ENCODE results near the gene SLITRK6. TPM values are rescaled to one million over a fixed set of nuclear protein-coding genes. Genes with fewer than 3 reads are reported as not detected.

Gene SLITRK6
- total RNA-seq, 4 donors from 2014 or later = 0.09 to 0.47 TPM; not detected in 2

DNA sequence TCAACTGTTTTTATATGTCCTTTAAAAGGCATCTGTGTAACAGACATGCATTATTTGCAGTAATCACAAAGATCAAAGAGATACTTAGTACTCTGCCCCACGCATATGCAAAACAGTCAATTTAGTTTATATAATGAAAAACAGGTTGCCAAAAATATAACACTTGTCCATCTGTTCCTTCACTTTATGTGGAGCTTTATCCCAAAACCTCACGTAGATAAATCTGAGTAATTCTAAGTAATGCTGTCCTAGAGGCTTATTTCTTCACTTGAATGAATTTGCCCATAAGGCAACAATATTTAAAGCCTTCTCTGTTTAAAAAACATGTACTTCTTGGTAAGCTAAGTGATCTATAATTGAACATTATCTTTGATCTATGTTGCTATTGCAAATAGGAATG is 20.3 kb upstream of the SLITRK6 start:
- no peak for DNase-seq (ENCODE audit: low spot score)
- TF ChIP-seq, protein P1, sequence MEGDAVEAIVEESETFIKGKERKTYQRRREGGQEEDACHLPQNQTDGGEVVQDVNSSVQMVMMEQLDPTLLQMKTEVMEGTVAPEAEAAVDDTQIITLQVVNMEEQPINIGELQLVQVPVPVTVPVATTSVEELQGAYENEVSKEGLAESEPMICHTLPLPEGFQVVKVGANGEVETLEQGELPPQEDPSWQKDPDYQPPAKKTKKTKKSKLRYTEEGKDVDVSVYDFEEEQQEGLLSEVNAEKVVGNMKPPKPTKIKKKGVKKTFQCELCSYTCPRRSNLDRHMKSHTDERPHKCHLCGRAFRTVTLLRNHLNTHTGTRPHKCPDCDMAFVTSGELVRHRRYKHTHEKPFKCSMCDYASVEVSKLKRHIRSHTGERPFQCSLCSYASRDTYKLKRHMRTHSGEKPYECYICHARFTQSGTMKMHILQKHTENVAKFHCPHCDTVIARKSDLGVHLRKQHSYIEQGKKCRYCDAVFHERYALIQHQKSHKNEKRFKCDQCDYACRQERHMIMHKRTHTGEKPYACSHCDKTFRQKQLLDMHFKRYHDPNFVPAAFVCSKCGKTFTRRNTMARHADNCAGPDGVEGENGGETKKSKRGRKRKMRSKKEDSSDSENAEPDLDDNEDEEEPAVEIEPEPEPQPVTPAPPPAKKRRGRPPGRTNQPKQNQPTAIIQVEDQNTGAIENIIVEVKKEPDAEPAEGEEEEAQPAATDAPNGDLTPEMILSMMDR (IDR thresholded peaks at IDR 0.05) = no peak
- ATAC-seq (ENCODE audit: low FRiP score) = no peak

DNA sequence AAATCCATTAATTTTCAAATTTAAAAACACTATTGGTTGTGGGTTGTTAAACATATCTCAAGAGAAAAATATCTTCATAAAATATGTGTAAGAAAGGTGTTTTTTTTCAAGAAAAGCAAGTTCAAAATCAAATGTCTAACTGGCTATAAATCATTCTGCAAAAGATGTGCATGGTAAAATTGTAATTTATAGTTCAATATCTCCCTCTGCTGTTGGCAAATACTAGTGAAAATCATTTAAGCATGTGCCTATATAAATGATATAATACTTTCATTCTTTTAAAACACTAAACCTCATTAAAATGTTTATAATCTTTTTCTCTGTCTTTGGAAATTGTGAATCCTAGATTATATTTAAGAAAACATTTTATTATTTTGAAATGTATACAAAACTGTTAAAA is 17.2 kb upstream of the SLITRK6 start:
- TF ChIP-seq, protein P1 (IDR thresholded peaks at IDR 0.05) = no peak
- ATAC-seq (ENCODE audit: low FRiP score) (no peak), DNase-seq (ENCODE audit: low spot score) (no peak)

DNA sequence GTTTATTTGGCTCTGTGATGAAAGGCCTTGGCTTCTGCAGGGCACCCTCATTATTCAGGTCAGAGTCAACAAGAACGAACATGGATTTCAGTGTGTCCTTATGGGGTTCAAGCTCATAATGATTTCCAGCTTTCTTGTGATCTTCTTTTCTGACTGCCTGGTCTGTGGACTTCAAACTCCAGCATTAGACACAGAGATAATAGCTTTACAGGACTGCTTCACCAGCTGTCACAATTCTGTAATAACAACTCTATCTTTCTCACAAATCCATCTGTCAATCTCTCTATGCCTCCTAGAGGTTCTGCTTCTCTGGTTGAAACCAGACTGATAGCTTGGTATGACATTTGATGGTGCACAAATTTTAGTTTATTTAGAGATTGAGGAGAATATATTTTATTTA is 13.1 kb upstream of the SLITRK6 start:
- ATAC-seq (ENCODE audit: low FRiP score) (no peak), DNase-seq (ENCODE audit: low spot score) (no peak)
- TF ChIP-seq, protein P1 (IDR thresholded peaks at IDR 0.05) = no peak

DNA sequence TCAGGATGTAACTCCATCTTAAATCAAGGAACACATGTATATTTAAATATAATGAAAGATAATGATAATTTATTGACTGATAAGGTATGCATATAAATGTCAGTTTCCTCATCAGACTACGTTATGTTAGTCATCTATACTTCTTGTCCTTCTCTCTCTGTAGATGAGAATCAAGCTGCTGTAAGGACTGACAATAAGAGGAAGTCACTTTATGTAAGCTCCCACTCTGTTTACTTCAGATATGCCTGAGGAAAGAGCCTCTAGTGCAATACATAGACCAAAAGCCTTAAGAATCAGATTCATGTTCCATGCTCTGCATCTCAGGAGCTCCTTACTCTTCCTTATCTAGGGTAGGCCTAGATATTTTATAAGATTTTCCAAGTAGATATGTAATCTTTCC is 9.6 kb upstream of the SLITRK6 start:
- DNase-seq (ENCODE audit: low spot score) = no peak
- no peak for ATAC-seq (ENCODE audit: low FRiP score)

DNA sequence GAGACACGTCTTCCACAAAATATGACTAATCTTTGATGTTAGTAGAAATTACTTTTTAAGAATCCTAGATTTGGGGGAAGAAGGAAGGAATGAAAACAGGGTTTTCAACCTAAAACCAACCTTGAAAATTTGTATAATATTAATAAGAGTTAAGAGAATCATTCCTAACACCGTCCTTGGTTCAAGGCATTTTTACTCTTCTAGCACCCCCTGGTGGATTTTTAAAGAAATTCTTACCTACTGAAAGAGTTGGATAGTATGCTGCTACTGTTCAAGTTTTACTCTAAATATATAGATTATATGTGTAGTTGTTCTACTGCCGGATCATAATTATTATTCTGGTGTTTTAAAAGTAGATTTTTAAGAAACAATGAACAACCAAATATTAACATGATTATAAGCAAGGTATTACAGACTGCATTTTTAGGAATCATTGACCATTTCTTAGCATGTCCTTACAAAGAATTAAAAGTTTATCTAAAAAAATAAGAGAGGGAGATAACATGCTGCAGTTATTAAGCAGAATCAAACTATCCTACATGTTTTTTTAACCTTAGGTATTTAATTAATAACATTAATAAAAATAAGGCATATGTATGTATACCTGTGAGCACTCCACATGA is 7.4 kb upstream of the SLITRK6 start:
- TF ChIP-seq, protein P1 (IDR thresholded peaks at IDR 0.05) = no peak
- ATAC-seq (ENCODE audit: low FRiP score) (no peak), DNase-seq (ENCODE audit: low spot score) (no peak)

More for the DNA sequence above, 9.6 kb upstream of the SLITRK6 start:
- TF ChIP-seq, protein P1 (IDR thresholded peaks at IDR 0.05) = no peak

DNA sequence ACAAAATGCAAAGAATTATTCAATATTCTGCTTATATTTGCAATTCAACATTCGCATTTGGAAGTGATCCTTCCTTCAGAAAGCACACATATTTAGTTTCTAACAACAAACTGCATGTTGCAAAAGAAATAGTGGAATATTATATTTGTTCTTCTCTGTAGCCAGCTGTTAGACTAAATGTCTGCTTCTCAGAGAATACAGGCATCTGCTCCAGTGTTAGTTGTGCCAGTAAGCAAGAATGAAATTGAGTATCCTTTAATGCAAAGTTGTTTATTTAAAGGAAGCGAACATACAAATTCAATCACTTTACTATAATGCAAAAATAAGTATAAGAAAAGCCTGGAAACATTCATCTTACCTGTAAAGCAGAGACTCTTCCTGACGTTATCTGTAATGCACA is 663 bp downstream of the SLITRK6 start:
- TF ChIP-seq, protein P1 (IDR thresholded peaks at IDR 0.05) = no peak
- no peak for ATAC-seq (ENCODE audit: low FRiP score)
- no peak for DNase-seq (ENCODE audit: low spot score)

DNA sequence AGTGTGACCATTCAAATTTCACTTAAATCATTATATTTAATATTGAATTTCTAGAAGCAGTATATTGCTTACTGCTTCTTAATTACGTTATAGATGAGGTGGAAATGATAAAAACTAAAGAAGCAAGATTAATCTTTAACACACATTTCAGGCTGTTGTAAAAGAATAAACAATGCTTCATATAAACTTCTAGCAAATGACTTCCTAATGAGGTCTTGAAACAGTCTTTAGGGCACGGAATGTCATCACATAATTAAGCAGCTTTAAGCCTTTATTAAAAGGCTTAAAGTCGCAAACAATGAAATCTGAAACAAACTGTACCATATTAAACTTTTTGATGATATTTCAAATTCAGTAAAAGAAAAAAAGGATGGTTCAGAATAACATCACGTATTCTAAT is 1.9 kb downstream of the SLITRK6 start:
- ATAC-seq (ENCODE audit: low FRiP score) = no peak
- TF ChIP-seq, protein P1 (IDR thresholded peaks at IDR 0.05) = no peak
- DNase-seq (ENCODE audit: low spot score) = no peak
